Hepatocyte (in vitro differentiated cells): ENCODE measurements around the gene PHACTR3. TPM values are rescaled to one million over a fixed set of nuclear protein-coding genes. Genes with fewer than 3 reads are reported as not detected.

ENCODE experiments used
- DNase-seq: peaks from one replicate; pipeline ENCODE4 v3.0.0-alpha.2; 2016; ENCODE audit warnings: low spot score
- H2AFZ ChIP-seq: fragments of 200-600 bp; sonication (generic); 2 replicates; pipeline ENCODE4 v1.6.0; 2016; ENCODE audit warnings: antibody characterized with exemption, mild to moderate bottlenecking
- H3K27ac ChIP-seq: fragments of 200-600 bp; sonication (generic); 2 replicates; pipeline ENCODE4 v1.5.1; 2016; ENCODE audit warnings: mild to moderate bottlenecking
- H3K27me3 ChIP-seq: fragments of 200-600 bp; sonication (generic); 2 replicates; pipeline ENCODE4 v1.6.1; 2016
- H3K36me3 ChIP-seq: fragments of 200-600 bp; sonication (generic); replicated peaks from 2 replicates; pipeline ENCODE4 v1.5.1; 2016; ENCODE audit warnings: low read depth; ENCODE audit not compliant: insufficient read depth
- H3K4me1 ChIP-seq: fragments of 200-600 bp; sonication (generic); 2 replicates; pipeline ENCODE4 v1.5.1; 2016; ENCODE audit warnings: mild to moderate bottlenecking, moderate library complexity; ENCODE audit not compliant: insufficient read depth
- H3K4me2 ChIP-seq: fragments of 200-600 bp; sonication (generic); 2 replicates; pipeline ENCODE4 v1.6.0; 2016
- H3K4me3 ChIP-seq: fragments of 200-600 bp; sonication (generic); 2 replicates; pipeline ENCODE4 v1.5.1; 2016; ENCODE audit warnings: mild to moderate bottlenecking
- H3K79me2 ChIP-seq: fragments of 200-600 bp; sonication (generic); 2 replicates; pipeline ENCODE4 v1.6.0; 2017; ENCODE audit warnings: mild to moderate bottlenecking
- H3K9me2 ChIP-seq: fragments of 200-600 bp; sonication (generic); replicated peaks from 2 replicates; pipeline ENCODE4 v1.6.0; 2017; ENCODE audit warnings: mild to moderate bottlenecking; ENCODE audit not compliant: insufficient read depth
- H3K9me3 ChIP-seq: fragments of 200-600 bp; sonication (generic); 2 replicates; pipeline ENCODE4 v1.5.1; 2016; ENCODE audit warnings: low read depth, mild to moderate bottlenecking
- H4K20me1 ChIP-seq: fragments of 200-600 bp; sonication (generic); 2 replicates; pipeline ENCODE4 v1.6.0; 2016; ENCODE audit warnings: mild to moderate bottlenecking; ENCODE audit not compliant: insufficient read depth, poor library complexity, severe bottlenecking
- EZH2 ChIP-seq: fragments of 200-600 bp; sonication (generic); IDR thresholded peaks from 2 replicates; pipeline ENCODE4 v1.6.1; 2016; ENCODE audit warnings: antibody characterized with exemption, mild to moderate bottlenecking, borderline replicate concordance
- EZH2phosphoT487 ChIP-seq: fragments of 200-600 bp; sonication (generic); IDR thresholded peaks from one replicate; pipeline ENCODE4 v1.6.1; 2018; ENCODE audit warnings: antibody characterized with exemption, mild to moderate bottlenecking, low read depth, moderate library complexity; ENCODE audit not compliant: unreplicated experiment, severe bottlenecking
- WGBS: methylation state at CpG from one replicate; pipeline ENCODE4 v1.1.6; 2016; ENCODE audit warnings: low lambda C conversion rate; ENCODE audit errors: missing lambda C conversion rate; 5-methylcytosine and 5-hydroxymethylcytosine counted together
- polyA plus RNA-seq: library from polyadenylated mRNA; unstranded; fragments of >200 nt; fragmentation: Nextera tagmentation; extraction: Ambion mirVana; gene quantifications from 2 replicates; pipeline ENCODE4 v1.2.1, GENCODE V29; 2016
- total RNA-seq: library from RNA; depleted of rRNA; stranded (reverse); fragments of >200 nt; gene quantifications from 2 replicates; pipeline ENCODE4 v1.2.3, GENCODE V29; 2014
- TF ChIP-seq, protein P1 (sequence below): fragments of 200-600 bp; sonication (generic); IDR thresholded peaks from 2 replicates; pipeline ENCODE4 v1.5.1; 2016; ENCODE audit warnings: antibody characterized with exemption, mild to moderate bottlenecking; ENCODE audit not compliant: poor library complexity

PHACTR3 gene
- total and polyA plus RNA-seq, 2 experiments from 2014 or later, result 5.2 to 7.5 TPM

DNA sequence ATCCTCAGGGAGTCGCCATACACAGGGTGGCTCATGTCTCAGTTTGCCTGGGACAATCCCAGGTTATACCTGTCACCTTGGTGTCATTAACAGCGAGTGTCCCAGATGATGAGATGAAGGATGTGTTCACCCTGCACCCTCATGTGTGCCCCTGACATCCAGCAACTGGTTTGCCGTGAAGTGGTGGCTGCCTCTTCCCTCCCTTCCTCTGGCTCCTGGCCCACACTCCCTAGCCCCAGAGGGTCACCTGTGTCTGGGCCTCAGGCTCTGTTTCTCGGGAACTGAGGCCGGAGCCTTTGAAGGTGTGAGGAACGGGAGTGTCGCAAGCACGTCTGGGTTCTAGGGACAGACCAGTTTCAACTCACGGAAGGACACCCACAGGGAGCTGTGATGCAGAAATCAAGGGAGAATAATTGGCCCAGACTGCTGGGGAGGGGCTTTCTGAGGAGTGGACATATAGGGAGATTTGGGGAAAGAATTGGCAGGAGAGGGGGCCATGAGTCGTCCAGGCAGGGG, 35.8 kb upstream of the PHACTR3 start:
- H3K4me1 ChIP-seq, result no peaks in the 10 kb centered on the region
- H3K9me3 ChIP-seq, result no peaks in the 10 kb centered on the region
- no peak overlapping the region for H3K4me3 ChIP-seq
- H2AFZ ChIP-seq, result no peak overlapping the region
- peaks cover 31% of the 10 kb centered on the region for H3K27me3 ChIP-seq
- DNase-seq, result no peak
- 67% methylated on average over 10 of the region's 10 CpGs for WGBS
- H3K9me2 ChIP-seq, result no peaks in the 10 kb centered on the region
- H3K27ac ChIP-seq, result no peak overlapping the region
- H3K36me3 ChIP-seq, result no peaks in the 10 kb centered on the region
- no peak overlapping the region for H3K4me2 ChIP-seq
- no peak for TF ChIP-seq EZH2
- no peak for TF ChIP-seq EZH2phosphoT487
- TF ChIP-seq, protein P1, sequence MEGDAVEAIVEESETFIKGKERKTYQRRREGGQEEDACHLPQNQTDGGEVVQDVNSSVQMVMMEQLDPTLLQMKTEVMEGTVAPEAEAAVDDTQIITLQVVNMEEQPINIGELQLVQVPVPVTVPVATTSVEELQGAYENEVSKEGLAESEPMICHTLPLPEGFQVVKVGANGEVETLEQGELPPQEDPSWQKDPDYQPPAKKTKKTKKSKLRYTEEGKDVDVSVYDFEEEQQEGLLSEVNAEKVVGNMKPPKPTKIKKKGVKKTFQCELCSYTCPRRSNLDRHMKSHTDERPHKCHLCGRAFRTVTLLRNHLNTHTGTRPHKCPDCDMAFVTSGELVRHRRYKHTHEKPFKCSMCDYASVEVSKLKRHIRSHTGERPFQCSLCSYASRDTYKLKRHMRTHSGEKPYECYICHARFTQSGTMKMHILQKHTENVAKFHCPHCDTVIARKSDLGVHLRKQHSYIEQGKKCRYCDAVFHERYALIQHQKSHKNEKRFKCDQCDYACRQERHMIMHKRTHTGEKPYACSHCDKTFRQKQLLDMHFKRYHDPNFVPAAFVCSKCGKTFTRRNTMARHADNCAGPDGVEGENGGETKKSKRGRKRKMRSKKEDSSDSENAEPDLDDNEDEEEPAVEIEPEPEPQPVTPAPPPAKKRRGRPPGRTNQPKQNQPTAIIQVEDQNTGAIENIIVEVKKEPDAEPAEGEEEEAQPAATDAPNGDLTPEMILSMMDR, result no peak
- no peaks in the 10 kb centered on the region for H3K79me2 ChIP-seq
- H4K20me1 ChIP-seq, result no peaks in the 10 kb centered on the region

DNA sequence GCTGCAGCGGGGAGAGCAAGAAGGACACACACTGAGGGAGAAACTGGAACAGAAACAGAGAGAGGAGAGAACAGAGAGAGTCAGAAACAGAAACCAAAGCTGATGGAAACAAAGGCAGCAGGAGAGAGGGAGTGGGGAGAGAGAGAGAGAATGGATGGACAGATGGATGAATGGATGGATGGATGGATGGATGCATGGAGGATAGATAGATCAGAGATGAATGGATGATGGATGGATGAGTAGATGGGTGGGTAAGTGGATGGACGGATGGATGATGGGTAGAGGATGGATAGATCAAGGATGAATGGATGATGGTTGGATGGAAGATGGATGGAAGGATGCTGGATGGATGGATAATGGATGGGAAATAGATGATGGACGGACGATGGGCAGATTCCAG, 35.0 kb upstream of the PHACTR3 start:
- TF ChIP-seq EZH2, result no peak
- Histone ChIP-seq H3K79me2 (no peaks in the 10 kb centered on the region), H3K9me3 (no peaks in the 10 kb centered on the region), H2AFZ (no peak overlapping the region), H3K4me2 (no peak overlapping the region), H3K9me2 (no peaks in the 10 kb centered on the region), H4K20me1 (no peaks in the 10 kb centered on the region), H3K4me1 (no peaks in the 10 kb centered on the region), H3K36me3 (no peaks in the 10 kb centered on the region), H3K27ac (no peak overlapping the region), H3K4me3 (no peak overlapping the region), H3K27me3 (peaks cover 36% of the 10 kb centered on the region)
- WGBS, result 70% methylated on average over 4 of the region's 4 CpGs
- no peak for DNase-seq

DNA sequence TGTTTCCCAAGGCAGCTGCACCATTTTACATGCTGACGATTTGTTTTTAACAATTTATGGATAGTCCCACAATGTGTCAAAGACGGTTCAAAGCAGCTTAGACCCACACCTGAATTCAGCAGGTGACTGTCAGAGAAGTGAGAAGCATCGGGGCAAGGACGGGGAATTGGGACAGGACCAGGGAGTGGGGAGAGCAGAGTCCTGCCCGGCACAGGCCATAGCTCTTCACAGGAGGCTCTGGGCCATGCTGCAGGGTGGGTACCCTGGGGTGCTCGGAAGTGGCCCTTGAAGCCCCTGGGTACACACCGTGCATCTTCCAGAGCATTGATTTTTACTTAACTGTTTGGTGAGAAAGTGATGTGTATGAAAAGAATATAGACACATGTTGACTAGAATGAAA, 33.2 kb upstream of the PHACTR3 start:
- H3K27me3 ChIP-seq, result peaks cover 54% of the 10 kb centered on the region
- no peaks in the 10 kb centered on the region for H3K36me3 ChIP-seq
- H3K27ac ChIP-seq, result no peak overlapping the region
- no peaks in the 10 kb centered on the region for H3K9me3 ChIP-seq
- H3K79me2 ChIP-seq, result no peaks in the 10 kb centered on the region
- TF ChIP-seq EZH2phosphoT487, result no peak
- no peak for TF ChIP-seq EZH2
- TF ChIP-seq, protein P1, result no peak
- H3K4me1 ChIP-seq, result no peaks in the 10 kb centered on the region
- H3K4me3 ChIP-seq, result no peak overlapping the region
- no peak overlapping the region for H3K4me2 ChIP-seq
- 62% methylated on average over 7 of the region's 7 CpGs for WGBS
- no peak for DNase-seq
- H4K20me1 ChIP-seq, result no peaks in the 10 kb centered on the region
- H2AFZ ChIP-seq, result no peak overlapping the region
- no peaks in the 10 kb centered on the region for H3K9me2 ChIP-seq

DNA sequence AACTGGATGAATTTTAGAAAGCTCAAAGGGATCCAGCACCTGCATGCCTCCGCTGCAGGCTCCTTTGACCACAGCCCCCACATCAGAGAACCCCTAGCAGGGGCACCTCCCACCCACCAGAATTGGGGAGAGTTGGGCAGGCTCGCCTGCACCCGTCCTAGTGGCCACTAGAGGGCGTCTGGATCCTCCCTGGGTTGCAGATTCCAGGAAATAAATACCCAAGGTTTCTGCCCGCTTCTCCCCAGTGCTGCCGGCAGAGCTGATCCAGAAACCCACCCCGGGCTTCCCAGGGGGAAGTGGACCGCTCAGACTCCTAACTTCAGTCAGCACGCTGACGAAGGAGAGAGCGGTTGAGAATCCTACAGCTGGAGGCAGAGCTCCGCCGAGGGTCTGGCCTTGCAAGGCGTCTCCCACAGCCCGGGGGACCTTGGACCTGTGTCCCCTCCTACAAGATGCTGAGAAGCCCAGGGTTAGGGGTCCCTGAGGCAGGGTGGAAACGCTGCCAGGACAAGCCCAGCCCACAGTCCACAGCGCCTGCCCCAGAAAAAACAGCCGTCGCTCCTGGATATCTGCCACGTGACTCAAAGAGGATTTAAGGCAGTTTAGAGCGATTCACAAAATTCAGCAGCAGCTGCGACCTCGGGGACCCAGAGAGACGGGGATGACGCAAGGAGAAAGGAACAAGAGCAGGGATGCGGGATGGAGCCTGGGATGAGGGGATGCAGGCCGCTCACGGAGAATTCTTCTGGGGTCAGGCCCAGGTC, 32.6 kb upstream of the PHACTR3 start:
- 8% methylated on average over 28 of the region's 28 CpGs for WGBS
- Histone ChIP-seq H3K9me3 (no peaks in the 10 kb centered on the region), H3K4me3 (peak overlapping the region; percentile 74), H4K20me1 (no peaks in the 10 kb centered on the region), H3K27ac (no peak overlapping the region), H3K9me2 (no peaks in the 10 kb centered on the region), H3K27me3 (peaks cover 60% of the 10 kb centered on the region), H3K79me2 (no peaks in the 10 kb centered on the region), H3K4me1 (no peaks in the 10 kb centered on the region), H3K4me2 (peak overlapping the region; percentile 99), H3K36me3 (no peaks in the 10 kb centered on the region), H2AFZ (peak overlapping the region; percentile 98)
- no peak for TF ChIP-seq EZH2
- TF ChIP-seq, protein P1, result peak; percentile 94
- DNase-seq, result peak; percentile 81
